Measurements from ENCODE around the gene SETD3.

DNA sequence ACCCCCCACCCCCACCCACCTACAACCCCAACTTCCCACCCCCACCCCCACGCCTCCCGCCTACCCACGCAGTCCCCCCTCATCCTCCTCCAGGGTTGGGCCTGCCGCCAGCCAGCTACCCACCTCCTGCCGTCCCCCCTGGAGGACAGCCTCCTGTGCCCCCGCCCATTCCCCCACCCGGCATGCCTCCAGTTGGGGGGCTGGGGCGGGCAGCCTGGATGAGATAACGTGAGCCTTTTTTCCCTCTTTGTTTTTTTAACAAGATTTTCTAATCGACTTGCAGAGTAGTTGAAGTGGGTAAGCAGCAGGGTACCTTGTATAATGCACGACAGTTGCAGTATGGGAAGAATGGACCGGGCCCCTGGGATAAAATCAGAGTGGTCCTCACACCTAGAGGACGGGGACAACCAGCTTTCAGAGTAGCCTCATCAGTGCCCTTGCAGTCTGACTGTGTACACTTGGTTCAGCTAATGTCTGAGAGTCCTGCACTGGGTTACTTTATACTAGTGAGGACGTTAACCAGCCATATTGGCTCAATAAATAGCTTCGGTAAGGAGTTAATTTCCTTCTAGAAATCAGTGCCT is 30.0 kb upstream of the SETD3 start:
- TF ChIP-seq TAF1 (IDR thresholded peaks at IDR 0.05; ENCODE audit: low read depth, low read length), result no peak
- no peak for TF ChIP-seq POLR2AphosphoS5 (IDR thresholded peaks at IDR 0.05; ENCODE audit: low read depth, low read length)
- TF ChIP-seq POLR2A (IDR thresholded peaks at IDR 0.05; ENCODE audit: low read depth, low read length), result no peak
